ENCODE measurements around the gene PRKRA.

- no peak for TF ChIP-seq POLR2AphosphoS5 (IDR thresholded peaks at IDR 0.05)
- no peak for TF ChIP-seq POLR2A (IDR thresholded peaks at IDR 0.05)
- TF ChIP-seq, protein P1, sequence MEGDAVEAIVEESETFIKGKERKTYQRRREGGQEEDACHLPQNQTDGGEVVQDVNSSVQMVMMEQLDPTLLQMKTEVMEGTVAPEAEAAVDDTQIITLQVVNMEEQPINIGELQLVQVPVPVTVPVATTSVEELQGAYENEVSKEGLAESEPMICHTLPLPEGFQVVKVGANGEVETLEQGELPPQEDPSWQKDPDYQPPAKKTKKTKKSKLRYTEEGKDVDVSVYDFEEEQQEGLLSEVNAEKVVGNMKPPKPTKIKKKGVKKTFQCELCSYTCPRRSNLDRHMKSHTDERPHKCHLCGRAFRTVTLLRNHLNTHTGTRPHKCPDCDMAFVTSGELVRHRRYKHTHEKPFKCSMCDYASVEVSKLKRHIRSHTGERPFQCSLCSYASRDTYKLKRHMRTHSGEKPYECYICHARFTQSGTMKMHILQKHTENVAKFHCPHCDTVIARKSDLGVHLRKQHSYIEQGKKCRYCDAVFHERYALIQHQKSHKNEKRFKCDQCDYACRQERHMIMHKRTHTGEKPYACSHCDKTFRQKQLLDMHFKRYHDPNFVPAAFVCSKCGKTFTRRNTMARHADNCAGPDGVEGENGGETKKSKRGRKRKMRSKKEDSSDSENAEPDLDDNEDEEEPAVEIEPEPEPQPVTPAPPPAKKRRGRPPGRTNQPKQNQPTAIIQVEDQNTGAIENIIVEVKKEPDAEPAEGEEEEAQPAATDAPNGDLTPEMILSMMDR (IDR thresholded peaks at IDR 0.05 in 8 of 11, conservative IDR thresholded peaks at IDR 0.05 in 3 of 11) = no peak
Measured at GRCh38 chr2:178452870-178453269, 1.9 kb upstream of the PRKRA start.

Measured in spleen (tissue), 7 donors.